GM12875 (cell line): Measurements from ENCODE around the gene MYBPH.

ENCODE experiments used
- H3K4me3 ChIP-seq: one replicate; pipeline ENCODE4 v1.5.1; 2011; ENCODE audit warnings: low read depth, low read length, control low read depth
- TF ChIP-seq, protein P1 (sequence below): IDR thresholded peaks from 2 replicates; pipeline ENCODE4 v1.5.1; 2011; ENCODE audit warnings: low read depth, mild to moderate bottlenecking, control low read depth, inconsistent platforms, low read length, moderate library complexity, borderline replicate concordance; ENCODE audit not compliant: insufficient read depth

The MYBPH gene, protein sequence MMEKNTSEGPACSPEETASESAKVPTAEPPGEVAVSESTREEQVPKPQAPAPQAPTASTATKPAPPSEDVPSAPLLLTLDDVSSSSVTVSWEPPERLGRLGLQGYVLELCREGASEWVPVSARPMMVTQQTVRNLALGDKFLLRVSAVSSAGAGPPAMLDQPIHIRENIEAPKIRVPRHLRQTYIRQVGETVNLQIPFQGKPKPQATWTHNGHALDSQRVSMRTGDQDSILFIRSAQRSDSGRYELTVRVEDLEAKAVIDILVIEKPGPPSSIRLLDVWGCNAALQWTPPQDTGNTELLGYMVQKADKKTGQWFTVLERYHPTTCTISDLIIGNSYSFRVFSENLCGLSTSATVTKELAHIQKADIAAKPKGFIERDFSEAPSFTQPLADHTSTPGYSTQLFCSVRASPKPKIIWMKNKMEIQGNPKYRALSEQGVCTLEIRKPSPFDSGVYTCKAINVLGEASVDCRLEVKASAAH

DNA sequence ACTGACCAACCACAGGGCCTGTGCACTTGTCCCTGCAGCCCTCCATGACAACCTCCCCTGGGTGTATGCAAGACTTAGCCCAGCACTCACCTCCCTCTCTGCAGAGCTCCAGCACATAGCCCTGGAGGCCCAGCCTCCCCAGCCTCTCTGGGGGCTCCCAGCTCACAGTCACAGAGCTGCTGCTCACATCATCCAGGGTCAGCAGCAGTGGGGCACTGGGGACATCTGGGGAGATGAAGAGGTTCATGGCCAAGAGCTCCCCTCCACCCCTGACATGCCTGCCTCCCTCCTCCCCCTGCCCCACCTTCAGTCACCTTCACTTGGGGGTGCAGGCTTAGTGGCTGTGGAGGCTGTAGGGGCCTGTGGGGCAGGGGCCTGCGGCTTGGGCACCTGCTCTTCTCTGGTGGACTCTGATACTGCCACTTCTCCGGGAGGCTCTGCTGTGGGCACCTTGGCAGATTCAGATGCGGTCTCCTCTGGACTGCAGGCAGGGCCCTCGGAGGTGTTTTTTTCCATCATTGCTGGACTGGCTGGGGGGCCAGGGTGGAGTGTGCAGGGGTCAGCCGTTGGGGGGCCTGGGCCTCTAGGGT lies at the start of gene MYBPH:
Gene MYBPH, minus strand, starts transcription at position 590 of the 590 bp plus-strand sequence. Its CDS starts 71 bp downstream, at position 519.
- TF ChIP-seq, protein P1, sequence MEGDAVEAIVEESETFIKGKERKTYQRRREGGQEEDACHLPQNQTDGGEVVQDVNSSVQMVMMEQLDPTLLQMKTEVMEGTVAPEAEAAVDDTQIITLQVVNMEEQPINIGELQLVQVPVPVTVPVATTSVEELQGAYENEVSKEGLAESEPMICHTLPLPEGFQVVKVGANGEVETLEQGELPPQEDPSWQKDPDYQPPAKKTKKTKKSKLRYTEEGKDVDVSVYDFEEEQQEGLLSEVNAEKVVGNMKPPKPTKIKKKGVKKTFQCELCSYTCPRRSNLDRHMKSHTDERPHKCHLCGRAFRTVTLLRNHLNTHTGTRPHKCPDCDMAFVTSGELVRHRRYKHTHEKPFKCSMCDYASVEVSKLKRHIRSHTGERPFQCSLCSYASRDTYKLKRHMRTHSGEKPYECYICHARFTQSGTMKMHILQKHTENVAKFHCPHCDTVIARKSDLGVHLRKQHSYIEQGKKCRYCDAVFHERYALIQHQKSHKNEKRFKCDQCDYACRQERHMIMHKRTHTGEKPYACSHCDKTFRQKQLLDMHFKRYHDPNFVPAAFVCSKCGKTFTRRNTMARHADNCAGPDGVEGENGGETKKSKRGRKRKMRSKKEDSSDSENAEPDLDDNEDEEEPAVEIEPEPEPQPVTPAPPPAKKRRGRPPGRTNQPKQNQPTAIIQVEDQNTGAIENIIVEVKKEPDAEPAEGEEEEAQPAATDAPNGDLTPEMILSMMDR, result no peak
- H3K4me3 ChIP-seq, result no peak within 1 kb of the TSS

DNA sequence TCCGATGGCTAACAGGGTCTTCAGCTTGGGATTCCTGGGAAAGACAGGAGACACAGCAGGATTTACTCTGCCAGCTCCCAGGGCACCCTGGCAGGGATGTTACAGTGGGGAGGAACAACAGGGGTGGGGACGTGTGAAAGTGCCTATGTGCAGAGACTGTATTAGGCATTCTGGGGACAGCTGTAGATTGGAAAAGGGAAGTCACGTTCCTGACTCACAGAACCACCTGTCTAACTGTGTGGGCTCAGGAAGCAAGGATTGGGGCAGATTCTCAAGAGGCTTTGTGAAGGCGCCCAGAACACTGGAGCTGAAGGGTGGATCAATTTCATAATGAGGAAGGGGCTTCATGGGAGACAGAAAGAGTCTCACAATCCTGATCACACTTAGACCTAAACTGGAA lies 49.4 kb upstream of the MYBPH start:
- H3K4me3 ChIP-seq, result no peak overlapping the region
- TF ChIP-seq, protein P1, result no peak

DNA sequence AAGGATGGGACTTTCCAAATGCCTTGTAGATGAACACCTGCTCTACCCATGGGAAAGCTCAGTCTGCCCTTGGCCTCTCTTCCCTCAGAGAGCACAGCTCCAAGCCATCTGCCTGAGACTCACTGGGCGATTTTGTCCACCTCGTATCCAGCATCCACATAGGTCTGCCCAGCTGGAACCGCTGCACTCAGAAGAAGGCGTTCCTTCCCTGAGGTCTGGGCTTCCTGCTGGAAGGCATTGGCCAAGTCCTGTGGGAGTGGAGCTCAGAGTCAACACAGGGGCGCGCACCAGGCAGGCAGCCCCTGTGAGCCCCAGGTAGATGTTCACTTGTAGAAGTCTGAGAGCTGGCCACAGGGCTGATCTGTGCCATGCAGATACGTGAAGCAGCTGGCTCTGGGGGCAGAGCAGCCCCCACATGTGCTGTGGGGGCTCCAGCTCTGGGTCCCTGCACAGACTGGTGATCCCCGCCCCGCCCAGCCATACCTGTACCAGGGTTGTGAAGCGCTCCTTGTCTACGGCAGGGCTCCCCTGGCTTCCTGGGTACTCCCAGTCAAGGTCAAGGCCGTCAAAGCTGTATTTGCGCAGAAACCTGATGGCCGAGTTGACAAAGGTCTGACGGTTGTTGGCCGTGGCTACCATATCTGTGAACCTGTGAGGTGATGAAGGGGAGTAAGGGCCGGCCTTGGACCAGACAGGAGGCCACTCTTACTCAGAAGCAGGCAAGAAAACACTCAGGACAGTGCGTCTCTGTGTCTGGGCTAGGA lies 47.6 kb upstream of the MYBPH start:
- H3K4me3 ChIP-seq, result no peak overlapping the region
- TF ChIP-seq, protein P1, result no peak

DNA sequence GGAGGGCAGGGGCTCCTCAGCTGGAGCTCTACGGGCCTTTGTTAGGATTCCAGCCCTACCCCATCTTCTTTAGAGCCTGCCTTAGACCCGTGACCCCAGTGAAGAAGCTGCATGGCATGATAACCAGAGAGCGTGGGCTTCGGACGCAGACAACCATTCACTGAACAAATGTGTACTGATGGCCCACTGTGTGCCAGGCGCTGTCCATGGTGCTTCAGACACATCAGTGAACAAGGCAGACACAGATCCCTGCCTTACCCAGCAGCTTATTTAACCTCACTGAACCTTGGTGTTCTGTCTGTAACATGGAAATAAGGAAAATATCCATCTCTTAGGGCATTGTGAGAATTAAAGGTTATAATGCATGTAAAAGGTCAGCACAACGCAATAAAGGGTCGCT lies 44.3 kb upstream of the MYBPH start:
- TF ChIP-seq, protein P1, result no peak
- H3K4me3 ChIP-seq, result no peak overlapping the region

DNA sequence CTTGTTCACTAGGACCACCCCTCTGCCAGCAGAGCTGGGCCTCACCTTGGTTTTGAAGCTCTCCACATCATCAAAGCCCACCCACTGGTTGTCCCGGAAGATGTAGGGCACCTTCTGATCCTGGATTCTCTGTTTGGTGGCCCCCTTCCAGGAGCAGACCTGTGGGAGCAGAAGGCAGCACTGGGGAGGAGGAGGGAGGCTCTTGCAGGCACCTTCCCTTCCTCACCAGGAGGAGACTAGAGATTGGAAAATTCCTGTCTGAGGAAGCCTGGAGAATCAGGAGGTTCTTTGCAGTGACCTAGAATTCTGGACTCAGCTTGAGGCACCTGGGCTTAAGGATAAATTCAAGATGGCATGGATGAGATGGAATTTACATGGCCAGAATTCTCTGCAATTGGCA lies 43.5 kb upstream of the MYBPH start:
- TF ChIP-seq, protein P1, result no peak
- H3K4me3 ChIP-seq, result no peak overlapping the region

DNA sequence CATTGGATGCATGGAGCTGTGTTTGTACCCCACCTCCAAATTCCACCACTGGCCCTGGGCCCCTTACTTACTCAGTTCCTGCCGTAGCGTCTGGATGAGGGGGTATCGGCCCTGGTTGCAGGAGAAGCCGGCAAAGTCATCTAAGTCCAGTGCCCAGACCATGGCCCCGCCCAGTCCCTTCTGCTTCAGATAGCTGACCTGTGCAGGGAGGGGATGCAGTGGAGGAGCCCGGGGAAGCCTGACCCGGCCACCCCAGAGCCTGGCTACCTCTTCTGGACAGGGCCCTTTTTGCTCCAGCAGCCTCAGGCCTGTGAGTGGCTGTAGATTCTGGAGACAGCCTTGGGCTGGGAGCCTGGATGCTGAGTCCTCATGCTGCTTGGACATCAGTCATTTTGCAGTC lies 42.0 kb upstream of the MYBPH start:
- no peak overlapping the region for H3K4me3 ChIP-seq
- TF ChIP-seq, protein P1, result no peak
